Measurements from ENCODE around the gene CACNA1I. TPM values are rescaled to one million over a fixed set of nuclear protein-coding genes. Genes with fewer than 3 reads are reported as not detected.

Gene CACNA1I
- total and polyA plus RNA-seq, 2 donors (not counting 1 experiment from before 2014, with no cell fraction given), result under 0.01 to 0.01 TPM

GRCh38 chr22:39530116-39530515 is 40.4 kb upstream of the CACNA1I start:
- no peaks in the 10 kb centered on the region for H3K27me3 ChIP-seq (ENCODE audit: control insufficient read depth, insufficient read depth, low read length)
- no peak overlapping the region for H3K27ac ChIP-seq (ENCODE audit: insufficient read depth, low read length)
- H3K4me1 ChIP-seq (ENCODE audit: control insufficient read depth, extremely low read depth, insufficient read depth, low read length), result peaks cover 17% of the 10 kb centered on the region
- DNase-seq (ENCODE audit: low read depth in 2 of 2), result no peak
- no peaks in the 10 kb centered on the region for H4K20me1 ChIP-seq (ENCODE audit: control insufficient read depth, extremely low read depth, insufficient read depth, low read length)
- peaks cover 16% of the 10 kb centered on the region for H3K36me3 ChIP-seq (ENCODE audit: control insufficient read depth, insufficient read depth, low read length)
- no peaks in the 10 kb centered on the region for H3K9me3 ChIP-seq (ENCODE audit: control insufficient read depth, insufficient read depth, low read depth, low read length)
- H3K79me2 ChIP-seq (ENCODE audit: control insufficient read depth, insufficient read depth, low read length), result peaks cover 34% of the 10 kb centered on the region
- no peak for TF ChIP-seq EZH2 (IDR thresholded peaks at IDR 0.05; ENCODE audit: low read length, missing control alignments)
- TF ChIP-seq, protein P1, sequence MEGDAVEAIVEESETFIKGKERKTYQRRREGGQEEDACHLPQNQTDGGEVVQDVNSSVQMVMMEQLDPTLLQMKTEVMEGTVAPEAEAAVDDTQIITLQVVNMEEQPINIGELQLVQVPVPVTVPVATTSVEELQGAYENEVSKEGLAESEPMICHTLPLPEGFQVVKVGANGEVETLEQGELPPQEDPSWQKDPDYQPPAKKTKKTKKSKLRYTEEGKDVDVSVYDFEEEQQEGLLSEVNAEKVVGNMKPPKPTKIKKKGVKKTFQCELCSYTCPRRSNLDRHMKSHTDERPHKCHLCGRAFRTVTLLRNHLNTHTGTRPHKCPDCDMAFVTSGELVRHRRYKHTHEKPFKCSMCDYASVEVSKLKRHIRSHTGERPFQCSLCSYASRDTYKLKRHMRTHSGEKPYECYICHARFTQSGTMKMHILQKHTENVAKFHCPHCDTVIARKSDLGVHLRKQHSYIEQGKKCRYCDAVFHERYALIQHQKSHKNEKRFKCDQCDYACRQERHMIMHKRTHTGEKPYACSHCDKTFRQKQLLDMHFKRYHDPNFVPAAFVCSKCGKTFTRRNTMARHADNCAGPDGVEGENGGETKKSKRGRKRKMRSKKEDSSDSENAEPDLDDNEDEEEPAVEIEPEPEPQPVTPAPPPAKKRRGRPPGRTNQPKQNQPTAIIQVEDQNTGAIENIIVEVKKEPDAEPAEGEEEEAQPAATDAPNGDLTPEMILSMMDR (conservative IDR thresholded peaks at IDR 0.05 in 1 of 2, IDR thresholded peaks at IDR 0.05 in 1 of 2; ENCODE audit: low read depth in 1 of 2, low read length in 2 of 2), result no peak
- H3K4me2 ChIP-seq (ENCODE audit: extremely low read depth, insufficient read depth, low read length), result no peak overlapping the region
- H3K4me3 ChIP-seq (replicated peaks in 1 of 4; ENCODE audit: control extremely low read depth in 1 of 4, insufficient read depth in 1 of 4, low read depth in 3 of 4, low read length in 4 of 4), result no peak overlapping the region
- H2AFZ ChIP-seq (ENCODE audit: low read length), result no peak overlapping the region
- H3K9ac ChIP-seq (ENCODE audit: insufficient read depth, low read length), result no peak overlapping the region

GRCh38 chr22:39530692-39531331 is 39.7 kb upstream of the CACNA1I start:
- no peaks in the 10 kb centered on the region for H3K9me3 ChIP-seq (ENCODE audit: control insufficient read depth, insufficient read depth, low read depth, low read length)
- no peaks in the 10 kb centered on the region for H3K27me3 ChIP-seq (ENCODE audit: control insufficient read depth, insufficient read depth, low read length)
- peak overlapping the region in 1 of 4 experiments; percentile 99 for H3K4me3 ChIP-seq (replicated peaks in 1 of 4; ENCODE audit: control extremely low read depth in 1 of 4, insufficient read depth in 1 of 4, low read depth in 3 of 4, low read length in 4 of 4)
- H3K4me2 ChIP-seq (ENCODE audit: extremely low read depth, insufficient read depth, low read length), result peak overlapping the region; percentile 75
- no peak overlapping the region for H3K27ac ChIP-seq (ENCODE audit: insufficient read depth, low read length)
- peak in 1 of 2 donors; percentile 54 for DNase-seq (ENCODE audit: low read depth in 2 of 2)
- H2AFZ ChIP-seq (ENCODE audit: low read length), result no peak overlapping the region
- peaks cover 16% of the 10 kb centered on the region for H3K36me3 ChIP-seq (ENCODE audit: control insufficient read depth, insufficient read depth, low read length)
- TF ChIP-seq EZH2 (IDR thresholded peaks at IDR 0.05; ENCODE audit: low read length, missing control alignments), result no peak
- TF ChIP-seq, protein P1 (conservative IDR thresholded peaks at IDR 0.05 in 1 of 2, IDR thresholded peaks at IDR 0.05 in 1 of 2; ENCODE audit: low read depth in 1 of 2, low read length in 2 of 2), result peak; percentile 22 to 27
- peaks cover 17% of the 10 kb centered on the region for H3K4me1 ChIP-seq (ENCODE audit: control insufficient read depth, extremely low read depth, insufficient read depth, low read length)
- H4K20me1 ChIP-seq (ENCODE audit: control insufficient read depth, extremely low read depth, insufficient read depth, low read length), result no peaks in the 10 kb centered on the region
- peaks cover 34% of the 10 kb centered on the region for H3K79me2 ChIP-seq (ENCODE audit: control insufficient read depth, insufficient read depth, low read length)
- no peak overlapping the region for H3K9ac ChIP-seq (ENCODE audit: insufficient read depth, low read length)

GRCh38 chr22:39532215-39533073 is 38.1 kb upstream of the CACNA1I start, which contains the start of gene RPS19BP1:
RPS19BP1 (minus strand) TSS chr22:39532748; CDS start chr22:39532738, 10 bp downstream.
- peak within 1 kb of the TSS; percentile 46 to 99 (median 78) for H3K4me3 ChIP-seq (replicated peaks in 1 of 4; ENCODE audit: control extremely low read depth in 1 of 4, insufficient read depth in 1 of 4, low read depth in 3 of 4, low read length in 4 of 4)
- H3K79me2 ChIP-seq (ENCODE audit: control insufficient read depth, insufficient read depth, low read length), result peaks cover 34% of the 10 kb centered on the region
- peak within 1 kb of the TSS; percentile 75 for H3K4me2 ChIP-seq (ENCODE audit: extremely low read depth, insufficient read depth, low read length)
- peaks cover 17% of the 10 kb centered on the region for H3K4me1 ChIP-seq (ENCODE audit: control insufficient read depth, extremely low read depth, insufficient read depth, low read length)
- no peak for TF ChIP-seq EZH2 (IDR thresholded peaks at IDR 0.05; ENCODE audit: low read length, missing control alignments)
- TF ChIP-seq, protein P1 (conservative IDR thresholded peaks at IDR 0.05 in 1 of 2, IDR thresholded peaks at IDR 0.05 in 1 of 2; ENCODE audit: low read depth in 1 of 2, low read length in 2 of 2), result no peak
- H3K9ac ChIP-seq (ENCODE audit: insufficient read depth, low read length), result peak within 1 kb of the TSS; percentile 69
- H3K36me3 ChIP-seq (ENCODE audit: control insufficient read depth, insufficient read depth, low read length), result peaks cover 16% of the 10 kb centered on the region
- no peaks in the 10 kb centered on the region for H3K27me3 ChIP-seq (ENCODE audit: control insufficient read depth, insufficient read depth, low read length)
- H3K27ac ChIP-seq (ENCODE audit: insufficient read depth, low read length), result peak within 1 kb of the TSS; percentile 79
- DNase-seq (ENCODE audit: low read depth in 2 of 2), result peak; percentile 99 to 100
- peak within 1 kb of the TSS; percentile 73 for H2AFZ ChIP-seq (ENCODE audit: low read length)
- no peaks in the 10 kb centered on the region for H4K20me1 ChIP-seq (ENCODE audit: control insufficient read depth, extremely low read depth, insufficient read depth, low read length)
- no peaks in the 10 kb centered on the region for H3K9me3 ChIP-seq (ENCODE audit: control insufficient read depth, insufficient read depth, low read depth, low read length)
